ENCODE results near the gene NEURL2. TPM values are rescaled to one million over a fixed set of nuclear protein-coding genes. Genes with fewer than 3 reads are reported as not detected.

NEURL2 gene
- total and polyA plus RNA-seq, 2 experiments from 2014 or later = 4.6 to 10.9 TPM

- no peak for ATAC-seq
- no peaks in the 10 kb centered on the region for H3K4me1 ChIP-seq (ENCODE audit: insufficient read depth)
- Mint-ChIP-seq H3K4me3 (no peak overlapping the region), H3K4me1 (no peaks in the 10 kb centered on the region; the same call in 2 of the 3 replicates), H3K27me3 (ENCODE audit: insufficient read depth, low read depth, poor library complexity) (peaks cover 17% of the 10 kb centered on the region), H3K36me3 (ENCODE audit: low read depth) (peaks cover 61% of the 10 kb centered on the region), H3K9me3 (no peaks in the 10 kb centered on the region; the same call in 2 of the 3 replicates), H3K27ac (no peak overlapping the region)
- no peak overlapping the region for H3K4me3 ChIP-seq
- H3K9me2 ChIP-seq (ENCODE audit: insufficient read depth) = no peaks in the 10 kb centered on the region
- no peak overlapping the region for H3K4me2 ChIP-seq
- H3F3A ChIP-seq (replicated peaks; ENCODE audit: low read depth) = 0 out of 2 replicates have a peak, but pooled peaks cover 7% of the 10 kb centered on the region
- peaks cover 1% of the 10 kb centered on the region; the same call in 1 of the 2 replicates for H4K20me1 ChIP-seq (replicated peaks; ENCODE audit: insufficient read depth)
- no peak overlapping the region for H3K27ac ChIP-seq (ENCODE audit: low read depth)
- H3K79me2 ChIP-seq (replicated peaks; ENCODE audit: insufficient read depth) = no peaks in the 10 kb centered on the region
- no peak for TF ChIP-seq REST (IDR thresholded peaks at IDR 0.05; ENCODE audit: unreplicated experiment)
- TF ChIP-seq, protein P1, sequence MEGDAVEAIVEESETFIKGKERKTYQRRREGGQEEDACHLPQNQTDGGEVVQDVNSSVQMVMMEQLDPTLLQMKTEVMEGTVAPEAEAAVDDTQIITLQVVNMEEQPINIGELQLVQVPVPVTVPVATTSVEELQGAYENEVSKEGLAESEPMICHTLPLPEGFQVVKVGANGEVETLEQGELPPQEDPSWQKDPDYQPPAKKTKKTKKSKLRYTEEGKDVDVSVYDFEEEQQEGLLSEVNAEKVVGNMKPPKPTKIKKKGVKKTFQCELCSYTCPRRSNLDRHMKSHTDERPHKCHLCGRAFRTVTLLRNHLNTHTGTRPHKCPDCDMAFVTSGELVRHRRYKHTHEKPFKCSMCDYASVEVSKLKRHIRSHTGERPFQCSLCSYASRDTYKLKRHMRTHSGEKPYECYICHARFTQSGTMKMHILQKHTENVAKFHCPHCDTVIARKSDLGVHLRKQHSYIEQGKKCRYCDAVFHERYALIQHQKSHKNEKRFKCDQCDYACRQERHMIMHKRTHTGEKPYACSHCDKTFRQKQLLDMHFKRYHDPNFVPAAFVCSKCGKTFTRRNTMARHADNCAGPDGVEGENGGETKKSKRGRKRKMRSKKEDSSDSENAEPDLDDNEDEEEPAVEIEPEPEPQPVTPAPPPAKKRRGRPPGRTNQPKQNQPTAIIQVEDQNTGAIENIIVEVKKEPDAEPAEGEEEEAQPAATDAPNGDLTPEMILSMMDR (conservative IDR thresholded peaks at IDR 0.05; ENCODE audit: low read depth in 2 of 2) = no peak
- TF ChIP-seq ZNF331 (CRISPR knock-in tag; IDR thresholded peaks at IDR 0.05; ENCODE audit: low read depth) = no peak
- TF ChIP-seq, protein P2, sequence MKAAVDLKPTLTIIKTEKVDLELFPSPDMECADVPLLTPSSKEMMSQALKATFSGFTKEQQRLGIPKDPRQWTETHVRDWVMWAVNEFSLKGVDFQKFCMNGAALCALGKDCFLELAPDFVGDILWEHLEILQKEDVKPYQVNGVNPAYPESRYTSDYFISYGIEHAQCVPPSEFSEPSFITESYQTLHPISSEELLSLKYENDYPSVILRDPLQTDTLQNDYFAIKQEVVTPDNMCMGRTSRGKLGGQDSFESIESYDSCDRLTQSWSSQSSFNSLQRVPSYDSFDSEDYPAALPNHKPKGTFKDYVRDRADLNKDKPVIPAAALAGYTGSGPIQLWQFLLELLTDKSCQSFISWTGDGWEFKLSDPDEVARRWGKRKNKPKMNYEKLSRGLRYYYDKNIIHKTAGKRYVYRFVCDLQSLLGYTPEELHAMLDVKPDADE (IDR thresholded peaks at IDR 0.05) = no peak
- no peak for TF ChIP-seq EZH2phosphoT487 (IDR thresholded peaks at IDR 0.05; ENCODE audit: unreplicated experiment)
- TF ChIP-seq JUNB (IDR thresholded peaks at IDR 0.05; ENCODE audit: unreplicated experiment) = no peak
- TF ChIP-seq CREB1 (CRISPR knock-in tag; IDR thresholded peaks at IDR 0.05; ENCODE audit: low read depth) = no peak
- peaks cover 9% of the 10 kb centered on the region; the same call in 1 of the 2 replicates for H3K36me3 ChIP-seq (ENCODE audit: insufficient read depth)
- no peak overlapping the region for H2AFZ ChIP-seq
- no peaks in the 10 kb centered on the region for H3K27me3 ChIP-seq (ENCODE audit: insufficient read depth)
- DNase-seq (ENCODE audit: low spot score) = no peak
These were observed 7.3 kb upstream of the NEURL2 start for GRCh38 chr20:45898285-45898684.

- ATAC-seq (no peak), DNase-seq (ENCODE audit: low spot score) (no peak)
- 0 out of 2 replicates have a peak, but pooled peaks cover 6% of the 10 kb centered on the region for H3F3A ChIP-seq (replicated peaks; ENCODE audit: low read depth)
- peaks cover 59% of the 10 kb centered on the region for H3K36me3 Mint-ChIP-seq (ENCODE audit: low read depth)
- H3K4me1 ChIP-seq (ENCODE audit: insufficient read depth) = no peaks in the 10 kb centered on the region
- no peak overlapping the region for H3K4me3 Mint-ChIP-seq
- no peaks in the 10 kb centered on the region; the same call in 2 of the 3 replicates for H3K4me1 Mint-ChIP-seq
- H3K9me2 ChIP-seq (ENCODE audit: insufficient read depth) = no peaks in the 10 kb centered on the region
- H3K4me2 ChIP-seq = no peak overlapping the region
- H3K79me2 ChIP-seq (replicated peaks; ENCODE audit: insufficient read depth) = no peaks in the 10 kb centered on the region
- peaks cover 14% of the 10 kb centered on the region for H3K27me3 Mint-ChIP-seq (ENCODE audit: insufficient read depth, low read depth, poor library complexity)
- no peak overlapping the region for H3K4me3 ChIP-seq
- H4K20me1 ChIP-seq (replicated peaks; ENCODE audit: insufficient read depth) = no peaks in the 10 kb centered on the region; the same call in 1 of the 2 replicates
- H3K9me3 Mint-ChIP-seq = no peaks in the 10 kb centered on the region
- H3K27ac Mint-ChIP-seq = no peak overlapping the region
- no peaks in the 10 kb centered on the region for H3K27me3 ChIP-seq (ENCODE audit: insufficient read depth)
- no peak overlapping the region for H3K27ac ChIP-seq (ENCODE audit: low read depth)
- 0 out of 2 replicates have a peak, but pooled peaks cover 7% of the 10 kb centered on the region for H3K36me3 ChIP-seq (ENCODE audit: insufficient read depth)
- no peak overlapping the region for H2AFZ ChIP-seq
- TF ChIP-seq STAT1 (IDR thresholded peaks at IDR 0.05; ENCODE audit: unreplicated experiment) = no peak
- TF ChIP-seq, protein P3, sequence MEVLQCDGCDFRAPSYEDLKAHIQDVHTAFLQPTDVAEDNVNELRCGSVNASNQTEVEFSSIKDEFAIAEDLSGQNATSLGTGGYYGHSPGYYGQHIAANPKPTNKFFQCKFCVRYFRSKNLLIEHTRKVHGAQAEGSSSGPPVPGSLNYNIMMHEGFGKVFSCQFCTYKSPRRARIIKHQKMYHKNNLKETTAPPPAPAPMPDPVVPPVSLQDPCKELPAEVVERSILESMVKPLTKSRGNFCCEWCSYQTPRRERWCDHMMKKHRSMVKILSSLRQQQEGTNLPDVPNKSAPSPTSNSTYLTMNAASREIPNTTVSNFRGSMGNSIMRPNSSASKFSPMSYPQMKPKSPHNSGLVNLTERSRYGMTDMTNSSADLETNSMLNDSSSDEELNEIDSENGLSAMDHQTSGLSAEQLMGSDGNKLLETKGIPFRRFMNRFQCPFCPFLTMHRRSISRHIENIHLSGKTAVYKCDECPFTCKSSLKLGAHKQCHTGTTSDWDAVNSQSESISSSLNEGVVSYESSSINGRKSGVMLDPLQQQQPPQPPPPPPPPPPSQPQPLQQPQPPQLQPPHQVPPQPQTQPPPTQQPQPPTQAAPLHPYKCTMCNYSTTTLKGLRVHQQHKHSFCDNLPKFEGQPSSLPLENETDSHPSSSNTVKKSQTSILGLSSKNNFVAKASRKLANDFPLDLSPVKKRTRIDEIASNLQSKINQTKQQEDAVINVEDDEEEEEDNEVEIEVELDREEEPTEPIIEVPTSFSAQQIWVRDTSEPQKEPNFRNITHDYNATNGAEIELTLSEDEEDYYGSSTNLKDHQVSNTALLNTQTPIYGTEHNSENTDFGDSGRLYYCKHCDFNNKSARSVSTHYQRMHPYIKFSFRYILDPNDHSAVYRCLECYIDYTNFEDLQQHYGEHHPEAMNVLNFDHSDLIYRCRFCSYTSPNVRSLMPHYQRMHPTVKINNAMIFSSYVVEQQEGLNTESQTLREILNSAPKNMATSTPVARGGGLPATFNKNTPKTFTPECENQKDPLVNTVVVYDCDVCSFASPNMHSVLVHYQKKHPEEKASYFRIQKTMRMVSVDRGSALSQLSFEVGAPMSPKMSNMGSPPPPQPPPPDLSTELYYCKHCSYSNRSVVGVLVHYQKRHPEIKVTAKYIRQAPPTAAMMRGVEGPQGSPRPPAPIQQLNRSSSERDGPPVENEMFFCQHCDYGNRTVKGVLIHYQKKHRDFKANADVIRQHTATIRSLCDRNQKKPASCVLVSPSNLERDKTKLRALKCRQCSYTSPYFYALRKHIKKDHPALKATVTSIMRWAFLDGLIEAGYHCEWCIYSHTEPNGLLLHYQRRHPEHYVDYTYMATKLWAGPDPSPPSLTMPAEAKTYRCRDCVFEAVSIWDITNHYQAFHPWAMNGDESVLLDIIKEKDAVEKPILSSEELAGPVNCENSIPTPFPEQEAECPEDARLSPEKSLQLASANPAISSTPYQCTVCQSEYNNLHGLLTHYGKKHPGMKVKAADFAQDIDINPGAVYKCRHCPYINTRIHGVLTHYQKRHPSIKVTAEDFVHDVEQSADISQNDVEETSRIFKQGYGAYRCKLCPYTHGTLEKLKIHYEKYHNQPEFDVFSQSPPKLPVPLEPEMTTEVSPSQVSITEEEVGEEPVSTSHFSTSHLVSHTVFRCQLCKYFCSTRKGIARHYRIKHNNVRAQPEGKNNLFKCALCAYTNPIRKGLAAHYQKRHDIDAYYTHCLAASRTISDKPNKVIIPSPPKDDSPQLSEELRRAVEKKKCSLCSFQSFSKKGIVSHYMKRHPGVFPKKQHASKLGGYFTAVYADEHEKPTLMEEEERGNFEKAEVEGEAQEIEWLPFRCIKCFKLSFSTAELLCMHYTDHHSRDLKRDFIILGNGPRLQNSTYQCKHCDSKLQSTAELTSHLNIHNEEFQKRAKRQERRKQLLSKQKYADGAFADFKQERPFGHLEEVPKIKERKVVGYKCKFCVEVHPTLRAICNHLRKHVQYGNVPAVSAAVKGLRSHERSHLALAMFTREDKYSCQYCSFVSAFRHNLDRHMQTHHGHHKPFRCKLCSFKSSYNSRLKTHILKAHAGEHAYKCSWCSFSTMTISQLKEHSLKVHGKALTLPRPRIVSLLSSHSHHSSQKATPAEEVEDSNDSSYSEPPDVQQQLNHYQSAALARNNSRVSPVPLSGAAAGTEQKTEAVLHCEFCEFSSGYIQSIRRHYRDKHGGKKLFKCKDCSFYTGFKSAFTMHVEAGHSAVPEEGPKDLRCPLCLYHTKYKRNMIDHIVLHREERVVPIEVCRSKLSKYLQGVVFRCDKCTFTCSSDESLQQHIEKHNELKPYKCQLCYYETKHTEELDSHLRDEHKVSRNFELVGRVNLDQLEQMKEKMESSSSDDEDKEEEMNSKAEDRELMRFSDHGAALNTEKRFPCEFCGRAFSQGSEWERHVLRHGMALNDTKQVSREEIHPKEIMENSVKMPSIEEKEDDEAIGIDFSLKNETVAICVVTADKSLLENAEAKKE (CRISPR knock-in tag; IDR thresholded peaks at IDR 0.05) = no peak
These were observed 6.7 kb upstream of the NEURL2 start for GRCh38 chr20:45897692-45898091.

Measured in GM23338 (cell line).